Parathyroid adenoma (tissue), 2 donors: ENCODE measurements around the gene GLIPR2.
"Not testable (repeated sequence)": the region's sequence is repeated elsewhere in the genome, so short reads cannot be mapped to it uniquely, and the experiment has no call there.

Source experiments
- H2AFZ ChIP-seq: fragments of 300-600 bp; sonication (generic); one replicate; pipeline ENCODE4 v1.7.0; 2017; ENCODE audit warnings: antibody characterized with exemption, mild to moderate bottlenecking
- H3K27ac ChIP-seq: fragments of 300-600 bp; sonication (generic); one replicate; pipeline ENCODE4 v1.7.0; 2017
- H3K27me3 ChIP-seq: fragments of 300-600 bp; sonication (generic); one replicate; pipeline ENCODE4 v1.7.0; 2017; ENCODE audit warnings: low read length; ENCODE audit not compliant: control insufficient read depth, insufficient read depth
- H3K36me3 ChIP-seq: fragments of 300-600 bp; sonication (generic); one replicate; pipeline ENCODE4 v1.7.0; 2017; ENCODE audit warnings: low read length; ENCODE audit not compliant: control insufficient read depth, insufficient read depth
- H3K4me1 ChIP-seq: fragments of 300-600 bp; sonication (generic); one replicate; pipeline ENCODE4 v1.7.0; 2017; ENCODE audit warnings: control low read depth
- H3K4me2 ChIP-seq: fragments of 300-600 bp; sonication (generic); one replicate; pipeline ENCODE4 v1.7.0; 2017; ENCODE audit warnings: low read length
- H3K4me3 ChIP-seq: fragments of 300-600 bp; sonication (generic); one replicate; pipeline ENCODE4 v1.7.0; 2017; ENCODE audit warnings: low read depth, low read length
- H3K79me2 ChIP-seq: fragments of 300-600 bp; sonication (generic); one replicate; pipeline ENCODE4 v1.7.0; 2017; ENCODE audit warnings: control low read depth
- H3K9ac ChIP-seq: fragments of 300-600 bp; sonication (generic); one replicate; pipeline ENCODE4 v1.7.0; 2017; ENCODE audit warnings: mild to moderate bottlenecking
- H3K9me3 ChIP-seq: fragments of 300-600 bp; sonication (generic); one replicate; pipeline ENCODE4 v1.7.0; 2017; ENCODE audit warnings: low read length; ENCODE audit not compliant: control insufficient read depth
- TF ChIP-seq, protein P1 (sequence below): fragments of 300-600 bp; sonication (generic); IDR thresholded peaks from one replicate; pipeline ENCODE4 v1.7.0; 2017; ENCODE audit warnings: antibody characterized with exemption, mild to moderate bottlenecking
- donor health status: primary hyperparathyroidism.

The GLIPR2 gene

DNA sequence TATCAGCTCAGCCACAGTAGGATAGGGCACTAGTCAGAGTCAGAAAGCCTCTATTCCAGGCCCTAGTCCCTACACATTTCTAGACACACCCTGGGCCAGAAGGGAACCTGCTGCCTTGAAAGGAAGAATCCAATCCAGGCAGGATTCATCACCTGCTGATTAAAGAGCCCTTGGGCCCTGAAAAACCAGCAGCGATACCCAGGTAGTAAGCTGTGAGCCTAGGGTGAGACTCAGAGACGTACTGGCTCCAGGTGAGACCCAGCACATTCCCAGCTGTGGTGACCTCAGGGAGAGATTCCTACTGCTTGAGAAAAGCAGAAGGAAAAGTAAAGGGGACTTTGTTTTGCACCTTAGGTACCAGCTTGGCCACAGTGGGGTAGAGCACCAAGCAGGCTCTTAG, 37.3 kb downstream of the GLIPR2 start:
- H3K4me3 ChIP-seq, result no peak overlapping the region
- H3K4me2 ChIP-seq, result no peak overlapping the region
- H3K36me3 ChIP-seq, result no peaks in the 10 kb centered on the region
- TF ChIP-seq, protein P1, sequence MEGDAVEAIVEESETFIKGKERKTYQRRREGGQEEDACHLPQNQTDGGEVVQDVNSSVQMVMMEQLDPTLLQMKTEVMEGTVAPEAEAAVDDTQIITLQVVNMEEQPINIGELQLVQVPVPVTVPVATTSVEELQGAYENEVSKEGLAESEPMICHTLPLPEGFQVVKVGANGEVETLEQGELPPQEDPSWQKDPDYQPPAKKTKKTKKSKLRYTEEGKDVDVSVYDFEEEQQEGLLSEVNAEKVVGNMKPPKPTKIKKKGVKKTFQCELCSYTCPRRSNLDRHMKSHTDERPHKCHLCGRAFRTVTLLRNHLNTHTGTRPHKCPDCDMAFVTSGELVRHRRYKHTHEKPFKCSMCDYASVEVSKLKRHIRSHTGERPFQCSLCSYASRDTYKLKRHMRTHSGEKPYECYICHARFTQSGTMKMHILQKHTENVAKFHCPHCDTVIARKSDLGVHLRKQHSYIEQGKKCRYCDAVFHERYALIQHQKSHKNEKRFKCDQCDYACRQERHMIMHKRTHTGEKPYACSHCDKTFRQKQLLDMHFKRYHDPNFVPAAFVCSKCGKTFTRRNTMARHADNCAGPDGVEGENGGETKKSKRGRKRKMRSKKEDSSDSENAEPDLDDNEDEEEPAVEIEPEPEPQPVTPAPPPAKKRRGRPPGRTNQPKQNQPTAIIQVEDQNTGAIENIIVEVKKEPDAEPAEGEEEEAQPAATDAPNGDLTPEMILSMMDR, result no peak
- no peak overlapping the region for H3K9ac ChIP-seq
- H2AFZ ChIP-seq, result no peak overlapping the region
- H3K9me3 ChIP-seq, result no peaks in the 10 kb centered on the region
- no peak overlapping the region for H3K27ac ChIP-seq
- H3K27me3 ChIP-seq, result no peaks in the 10 kb centered on the region
- no peaks in the 10 kb centered on the region for H3K79me2 ChIP-seq
- H3K4me1 ChIP-seq, result no peaks in the 10 kb centered on the region

DNA sequence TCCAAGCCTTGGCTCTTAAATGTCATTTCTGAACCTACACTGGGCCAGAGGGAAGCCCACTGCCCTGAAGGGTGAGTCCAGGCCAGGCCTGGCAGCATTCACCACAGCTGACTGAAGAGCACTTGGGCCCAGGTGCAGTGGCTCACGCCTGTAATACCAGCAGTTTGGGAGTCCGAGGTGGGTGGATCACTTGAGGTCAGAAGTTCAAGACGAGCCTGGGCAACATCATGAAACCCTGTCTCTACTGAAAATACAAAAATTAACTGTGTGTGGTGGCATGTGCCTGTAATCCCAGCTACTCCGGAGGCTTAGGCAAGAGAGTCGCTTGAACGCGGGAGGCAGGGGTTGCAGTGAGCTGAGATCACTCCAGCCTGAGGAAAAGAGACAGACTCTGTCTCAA, 37.7 kb downstream of the GLIPR2 start:
- Histone ChIP-seq H3K4me1 (no peaks in the 10 kb centered on the region), H3K36me3 (no peaks in the 10 kb centered on the region), H3K4me2 (no peak overlapping the region), H3K4me3 (no peak overlapping the region), H3K9ac (no peak overlapping the region), H3K27ac (no peak overlapping the region), H3K79me2 (no peaks in the 10 kb centered on the region), H3K9me3 (no peaks in the 10 kb centered on the region), H3K27me3 (no peaks in the 10 kb centered on the region), H2AFZ (no peak overlapping the region)
- TF ChIP-seq, protein P1, result no peak

DNA sequence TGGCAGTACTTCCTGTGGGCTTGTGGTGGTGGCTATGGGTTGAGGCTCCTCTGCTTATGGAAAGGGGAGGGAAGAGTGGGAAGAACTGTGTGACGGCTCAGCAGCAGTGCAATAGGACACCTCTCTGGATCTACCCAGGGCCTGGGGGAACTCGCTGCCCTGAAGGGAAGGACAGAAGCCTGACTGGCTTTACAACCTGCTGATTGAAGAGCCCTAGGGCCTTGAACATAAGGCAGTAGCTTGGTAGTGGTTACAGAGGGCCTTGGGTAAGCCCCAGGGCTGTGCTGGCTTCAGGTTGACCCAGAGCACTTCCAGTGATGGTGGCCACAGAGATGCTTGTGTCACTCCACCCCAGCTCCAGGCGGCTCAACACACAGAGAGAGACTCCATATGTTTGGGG, 38.2 kb downstream of the GLIPR2 start:
- H3K27me3 ChIP-seq, result no peaks in the 10 kb centered on the region
- H3K36me3 ChIP-seq, result no peaks in the 10 kb centered on the region
- H3K4me1 ChIP-seq, result no peaks in the 10 kb centered on the region
- H3K9me3 ChIP-seq, result no peaks in the 10 kb centered on the region
- TF ChIP-seq, protein P1, result no peak
- no peak overlapping the region for H3K4me2 ChIP-seq
- no peaks in the 10 kb centered on the region for H3K79me2 ChIP-seq
- H3K9ac ChIP-seq, result no peak overlapping the region
- no peak overlapping the region for H2AFZ ChIP-seq
- no peak overlapping the region for H3K4me3 ChIP-seq
- H3K27ac ChIP-seq, result no peak overlapping the region

DNA sequence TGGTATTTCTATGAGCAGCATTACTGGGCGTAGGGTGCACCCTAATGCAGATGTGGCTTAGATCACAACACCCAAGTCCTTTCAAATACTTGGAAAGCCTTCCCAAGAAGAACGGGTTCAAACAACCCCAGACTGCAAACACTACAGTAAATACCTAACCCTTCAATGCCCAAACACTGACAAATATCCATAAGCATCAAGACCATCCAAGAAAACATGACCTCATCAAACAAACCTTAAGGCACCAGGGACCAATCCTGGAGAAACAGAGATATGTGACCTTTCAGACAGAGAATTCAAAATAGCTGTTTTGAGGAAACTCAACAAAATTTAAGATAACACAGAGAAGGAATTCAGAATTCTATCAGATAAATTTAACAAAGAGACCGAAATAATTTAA, 38.7 kb downstream of the GLIPR2 start:
- H2AFZ ChIP-seq, H3K9me3 ChIP-seq, H3K4me3 ChIP-seq, H3K36me3 ChIP-seq, H3K4me2 ChIP-seq, H3K27me3 ChIP-seq, H3K4me1 ChIP-seq, H3K79me2 ChIP-seq, H3K27ac ChIP-seq, H3K9ac ChIP-seq: not testable (repeated sequence)

DNA sequence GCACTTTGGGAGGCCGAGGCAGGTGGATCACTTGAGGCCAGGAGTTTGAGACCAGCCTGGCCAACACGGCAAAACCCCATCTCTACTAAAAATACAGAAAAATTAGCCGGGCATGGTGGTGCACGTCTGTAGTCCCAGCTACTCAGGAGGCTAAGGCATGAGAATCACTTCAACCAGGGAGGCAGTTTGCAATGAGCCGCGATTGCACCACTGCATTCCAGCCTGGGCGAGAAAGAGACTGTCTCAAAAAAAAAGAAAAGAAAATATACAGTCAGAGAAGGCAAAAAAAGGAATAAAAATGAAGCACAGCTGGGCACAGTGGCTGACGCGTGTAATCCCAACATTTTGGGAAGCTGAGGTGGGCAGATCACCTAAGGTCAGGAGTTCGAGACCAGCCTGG, 40.0 kb downstream of the GLIPR2 start:
- not testable (repeated sequence) for H3K79me2 ChIP-seq, H3K4me2 ChIP-seq, H2AFZ ChIP-seq, H3K4me1 ChIP-seq, H3K4me3 ChIP-seq, H3K27ac ChIP-seq, H3K9me3 ChIP-seq, H3K9ac ChIP-seq, H3K27me3 ChIP-seq, H3K36me3 ChIP-seq

DNA sequence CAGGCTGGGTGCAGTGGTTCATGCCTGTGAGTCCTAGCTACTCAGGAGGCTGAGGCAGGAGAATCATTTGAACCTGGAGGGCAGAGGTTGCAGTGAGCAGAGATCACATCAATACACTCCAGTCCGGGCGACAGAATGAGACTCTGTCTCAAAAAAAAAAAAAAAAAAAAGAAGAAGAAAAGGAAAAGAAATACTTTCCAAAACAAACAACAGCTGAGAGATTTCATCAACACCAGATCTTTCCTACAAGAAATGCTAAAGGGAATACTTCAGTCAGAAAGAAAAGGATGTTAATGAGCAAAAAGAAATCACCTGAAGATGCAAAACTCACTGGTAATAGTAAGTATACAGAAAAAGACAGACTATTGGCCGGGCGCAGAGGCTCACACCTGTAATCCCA, 41.0 kb downstream of the GLIPR2 start:
- Histone ChIP-seq H3K27ac (no peak overlapping the region), H3K79me2 (no peaks in the 10 kb centered on the region), H3K9me3 (no peaks in the 10 kb centered on the region), H3K4me1 (no peaks in the 10 kb centered on the region), H2AFZ (no peak overlapping the region), H3K4me2 (no peak overlapping the region), H3K9ac (no peak overlapping the region), H3K36me3 (no peaks in the 10 kb centered on the region), H3K27me3 (no peaks in the 10 kb centered on the region), H3K4me3 (no peak overlapping the region)
- TF ChIP-seq, protein P1, result no peak

DNA sequence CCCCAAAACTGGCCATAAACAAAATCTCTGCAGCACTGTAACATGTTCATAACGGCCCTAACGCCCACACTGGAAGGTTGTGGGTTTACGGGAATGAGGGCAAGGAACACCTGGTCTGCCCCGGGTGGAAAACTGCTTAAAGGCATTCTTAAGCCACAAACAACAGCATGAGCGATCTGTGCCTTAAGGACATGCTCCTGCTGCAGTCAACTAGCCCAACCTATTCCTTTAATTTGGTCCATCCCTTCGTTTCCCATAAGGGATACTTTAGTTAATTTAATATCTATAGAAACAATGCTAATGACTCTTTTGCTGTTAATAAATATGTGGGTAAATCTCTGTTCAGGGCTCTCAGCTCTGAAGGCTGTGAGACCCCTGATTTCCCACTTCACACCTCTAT, 43.7 kb downstream of the GLIPR2 start:
- H3K4me1 ChIP-seq, result not testable (repeated sequence)

More for the DNA sequence above, 43.7 kb downstream of the GLIPR2 start:
- not testable (repeated sequence) for H3K79me2 ChIP-seq, H3K9ac ChIP-seq, H3K27me3 ChIP-seq, H3K9me3 ChIP-seq, H2AFZ ChIP-seq, H3K4me3 ChIP-seq, H3K36me3 ChIP-seq, H3K27ac ChIP-seq, H3K4me2 ChIP-seq
